ENCODE data around the gene SMARCAD1. TPM values are rescaled to one million over a fixed set of nuclear protein-coding genes. Genes with fewer than 3 reads are reported as not detected.
A peak's percentile ranks its signal among the peaks of the same experiment; 100 is the strongest.

Gene SMARCAD1
- total and polyA plus RNA-seq, 5 experiments from 2014 or later, result 9.8 to 33.0 (median 11.4) TPM

DNA sequence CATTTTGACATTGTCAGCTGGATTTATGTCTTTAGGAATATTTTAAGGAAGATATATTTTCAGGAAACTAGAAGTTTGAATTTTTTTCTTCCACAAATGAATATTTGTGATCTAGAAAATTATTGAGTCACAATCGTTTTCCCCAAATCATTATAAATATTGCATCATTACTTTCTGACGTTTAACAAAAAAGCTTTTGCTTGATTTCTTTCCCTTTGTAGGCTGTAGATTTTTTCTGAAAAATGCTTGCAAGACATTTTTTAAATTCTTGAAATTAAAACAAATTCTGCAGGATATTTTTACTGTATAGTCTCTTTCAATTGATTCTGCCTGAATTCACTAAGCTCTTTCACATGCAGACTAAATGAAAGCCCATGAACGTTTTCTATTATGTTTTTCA, 4.9 kb upstream of the SMARCAD1 start:
- Mint-ChIP-seq H3K36me3 (peaks cover 0 to 4% (median 0%) of the 10 kb centered on the region in 3 donors), H3K4me3 (no peak overlapping the region), H3K9me3 (peaks cover 0 to 18% (median 6%) of the 10 kb centered on the region in 9 donors), H3K4me1 (peaks cover 0 to 13% (median 8%) of the 10 kb centered on the region in 4 donors), H3K27ac (no peak overlapping the region), H3K27me3 (peaks cover 0 to 12% (median 6%) of the 10 kb centered on the region in 5 donors)
- POLR2A ChIA-PET, result no interaction called here
- ATAC-seq (no peak), DNase-seq (no peak)

DNA sequence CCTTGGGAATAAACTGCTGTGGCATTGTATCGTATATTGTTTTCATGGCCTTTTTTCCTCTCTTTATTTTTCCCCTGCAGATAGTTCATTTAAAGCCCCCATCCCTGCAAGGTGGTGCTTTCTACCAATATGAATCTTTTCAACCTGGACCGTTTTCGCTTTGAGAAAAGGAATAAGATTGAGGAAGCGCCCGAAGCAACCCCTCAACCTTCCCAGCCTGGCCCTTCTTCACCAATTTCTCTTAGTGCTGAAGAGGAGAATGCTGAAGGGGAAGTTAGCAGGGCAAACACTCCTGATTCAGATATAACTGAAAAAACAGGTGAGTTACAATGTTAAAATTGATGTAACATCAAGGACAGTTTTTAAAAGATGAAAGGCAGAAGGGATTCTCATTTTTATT, 601 bp downstream of the SMARCAD1 start:
- Mint-ChIP-seq H3K27ac (peak overlapping the region; percentile 98 to 100 (median 100)), H3K4me3 (peak overlapping the region; percentile 96 to 100 (median 99)), H3K4me1 (peaks cover 19 to 50% (median 45%) of the 10 kb centered on the region in 4 donors), H3K36me3 (peaks cover 6 to 37% (median 18%) of the 10 kb centered on the region in 3 donors), H3K27me3 (peaks cover 0 to 4% (median 2%) of the 10 kb centered on the region in 5 donors), H3K9me3 (peaks cover 0 to 3% (median 0%) of the 10 kb centered on the region in 9 donors)
- DNase-seq, result no peak
- ATAC-seq, result no peak
- POLR2A ChIA-PET, result no interaction called here

DNA sequence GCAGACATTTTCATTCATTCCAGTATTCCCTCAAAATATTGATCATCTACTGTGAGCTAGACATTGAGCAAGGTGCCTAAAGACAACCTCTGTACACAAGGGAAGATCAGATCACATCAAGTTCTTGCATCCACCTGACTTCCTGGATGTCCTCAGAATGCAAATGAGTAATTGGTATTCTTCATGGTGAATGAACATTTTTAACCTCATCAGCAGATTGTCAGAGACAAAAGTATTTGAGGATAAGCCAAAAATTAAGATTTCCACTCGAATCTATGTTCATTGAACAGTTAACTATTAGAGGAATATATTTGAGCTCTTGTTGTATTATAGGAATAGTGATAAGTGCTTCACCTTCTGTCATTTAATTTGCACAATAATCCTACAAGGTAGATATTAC, 1.3 kb downstream of the SMARCAD1 start:
- H3K36me3 Mint-ChIP-seq, result peaks cover 12 to 43% (median 25%) of the 10 kb centered on the region in 3 donors
- POLR2A ChIA-PET, result no interaction called here
- peaks cover 0 to 3% (median 0%) of the 10 kb centered on the region in 5 donors for H3K27me3 Mint-ChIP-seq
- no peaks in the 10 kb centered on the region for H3K9me3 Mint-ChIP-seq
- peak overlapping the region; percentile 96 to 100 (median 99) for H3K4me3 Mint-ChIP-seq
- H3K27ac Mint-ChIP-seq, result peak overlapping the region in 8 of 10 donors; percentile 46 to 100 (median 100)
- DNase-seq, result no peak
- peaks cover 23 to 55% (median 52%) of the 10 kb centered on the region in 4 donors for H3K4me1 Mint-ChIP-seq
- no peak for ATAC-seq

DNA sequence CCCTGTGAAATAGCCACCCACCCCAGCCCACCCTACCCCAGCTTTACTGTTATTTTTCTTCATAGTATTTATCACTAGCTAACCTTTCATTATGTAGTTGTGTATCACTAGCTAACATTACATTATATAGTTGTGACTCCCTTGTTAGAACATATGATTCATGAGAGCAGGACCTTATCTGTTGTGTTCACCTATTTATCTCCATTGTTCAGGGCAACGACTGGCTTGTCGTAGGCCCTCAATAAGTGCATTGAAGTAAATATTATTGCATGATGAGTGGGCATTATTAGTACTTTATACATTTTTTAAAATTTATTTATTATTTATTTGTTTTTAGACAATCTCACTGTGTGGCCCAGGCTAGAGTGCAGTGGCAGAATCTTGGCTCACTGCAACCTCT, 4.2 kb downstream of the SMARCAD1 start:
- Mint-ChIP-seq H3K36me3 (peaks cover 25 to 70% (median 48%) of the 10 kb centered on the region in 3 donors), H3K4me1 (peaks cover 30 to 75% (median 65%) of the 10 kb centered on the region in 4 donors), H3K27ac (no peak overlapping the region)

DNA sequence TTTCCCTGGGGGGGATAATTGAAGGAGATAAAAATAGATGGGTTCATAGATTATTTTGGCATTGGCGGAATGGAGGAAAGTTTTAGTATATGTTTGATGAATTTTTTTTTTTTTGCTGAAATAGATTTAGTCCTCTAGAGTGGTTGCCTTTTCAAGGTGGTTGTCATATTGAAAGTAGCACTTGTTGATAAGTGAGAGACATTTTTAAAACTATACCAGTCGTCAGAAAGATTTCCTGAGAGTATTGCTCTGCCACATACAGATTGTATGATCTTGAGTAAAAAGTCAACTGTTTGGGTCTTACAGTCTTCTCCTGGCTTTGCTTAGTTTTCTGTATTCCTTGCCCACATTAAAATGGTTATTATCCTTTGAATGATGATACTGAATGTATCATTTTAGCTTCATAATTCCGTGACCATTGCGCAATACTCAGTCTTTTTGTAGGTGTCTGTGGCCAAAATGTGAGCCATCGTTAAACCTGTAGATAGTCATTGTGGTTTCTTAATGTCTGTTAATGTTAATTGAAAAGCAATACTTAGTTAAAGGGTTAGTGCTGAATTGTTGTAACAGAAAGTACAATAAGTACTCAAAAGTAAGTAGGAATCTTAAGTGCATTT, 7.1 kb downstream of the SMARCAD1 start:
- POLR2A ChIA-PET, result no interaction called here
- peak overlapping the region in 1 of 10 donors; percentile 18 for H3K4me3 Mint-ChIP-seq
- DNase-seq (no peak), ATAC-seq (no peak)
- H3K4me1 Mint-ChIP-seq, result peaks cover 21 to 61% (median 55%) of the 10 kb centered on the region in 4 donors
- no peaks in the 10 kb centered on the region for H3K27me3 Mint-ChIP-seq
- no peaks in the 10 kb centered on the region for H3K9me3 Mint-ChIP-seq
- peak overlapping the region in 4 of 10 donors; percentile 17 to 49 (median 32) for H3K27ac Mint-ChIP-seq
- H3K36me3 Mint-ChIP-seq, result peaks cover 28 to 84% (median 56%) of the 10 kb centered on the region in 3 donors

More for the DNA sequence above, 4.2 kb downstream of the SMARCAD1 start:
- DNase-seq (no peak), ATAC-seq (no peak)
- Mint-ChIP-seq H3K27me3 (peaks cover 0 to 3% (median 0%) of the 10 kb centered on the region in 5 donors), H3K4me3 (peak overlapping the region in 1 of 10 donors; percentile 21), H3K9me3 (no peaks in the 10 kb centered on the region)
- POLR2A ChIA-PET, result no interaction called here

DNA sequence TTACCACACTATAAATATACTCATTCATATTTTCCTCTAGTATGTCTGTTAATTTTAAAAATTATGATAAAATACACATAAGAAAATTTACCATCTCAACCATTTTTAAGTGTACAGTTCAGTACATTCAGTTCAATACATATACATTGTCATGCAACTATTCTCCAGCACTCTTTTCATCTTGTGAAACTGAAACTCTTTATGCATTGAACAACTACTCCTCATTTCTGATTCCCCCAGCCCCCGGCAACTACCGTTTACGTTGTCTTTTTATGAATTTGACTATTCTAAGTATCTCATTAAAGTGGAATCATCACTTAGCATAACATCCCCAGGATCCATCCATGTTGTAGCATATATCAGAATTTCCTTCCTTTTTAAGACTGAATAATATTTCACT, 8.7 kb downstream of the SMARCAD1 start:
- H3K4me3 Mint-ChIP-seq, result no peak overlapping the region
- H3K9me3 Mint-ChIP-seq, result no peaks in the 10 kb centered on the region
- H3K27ac Mint-ChIP-seq, result no peak overlapping the region
- POLR2A ChIA-PET, result no interaction called here
- H3K27me3 Mint-ChIP-seq, result no peaks in the 10 kb centered on the region
- H3K4me1 Mint-ChIP-seq, result peaks cover 18 to 55% (median 46%) of the 10 kb centered on the region in 4 donors
- DNase-seq, result no peak
- no peak for ATAC-seq
- peaks cover 28 to 81% (median 54%) of the 10 kb centered on the region in 3 donors for H3K36me3 Mint-ChIP-seq

DNA sequence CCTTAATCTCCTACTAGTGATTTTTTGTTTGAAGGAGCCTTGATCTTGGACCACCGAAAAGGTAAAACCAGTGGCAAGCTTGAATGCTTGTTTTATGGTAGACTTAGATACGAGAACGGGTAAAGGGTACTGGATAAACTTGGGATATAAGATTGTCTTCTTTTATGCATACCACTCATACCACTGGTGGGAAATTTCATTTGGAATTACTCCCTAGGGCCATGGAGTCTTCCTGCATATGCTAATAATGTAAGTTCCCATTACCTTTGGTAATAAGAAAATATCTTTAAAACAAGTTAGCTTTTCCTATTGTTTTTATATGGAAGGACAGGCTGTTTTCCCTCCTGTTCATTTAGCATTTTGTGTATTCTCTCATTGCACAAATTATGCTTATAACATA, 11.7 kb downstream of the SMARCAD1 start:
- DNase-seq (no peak), ATAC-seq (no peak)
- peaks cover 10 to 45% (median 37%) of the 10 kb centered on the region in 4 donors for H3K4me1 Mint-ChIP-seq
- POLR2A ChIA-PET, result no interaction called here
- no peak overlapping the region for H3K4me3 Mint-ChIP-seq
- peaks cover 15 to 64% (median 35%) of the 10 kb centered on the region in 3 donors for H3K36me3 Mint-ChIP-seq
- no peak overlapping the region for H3K27ac Mint-ChIP-seq
- H3K9me3 Mint-ChIP-seq, result no peaks in the 10 kb centered on the region
- no peaks in the 10 kb centered on the region for H3K27me3 Mint-ChIP-seq

DNA sequence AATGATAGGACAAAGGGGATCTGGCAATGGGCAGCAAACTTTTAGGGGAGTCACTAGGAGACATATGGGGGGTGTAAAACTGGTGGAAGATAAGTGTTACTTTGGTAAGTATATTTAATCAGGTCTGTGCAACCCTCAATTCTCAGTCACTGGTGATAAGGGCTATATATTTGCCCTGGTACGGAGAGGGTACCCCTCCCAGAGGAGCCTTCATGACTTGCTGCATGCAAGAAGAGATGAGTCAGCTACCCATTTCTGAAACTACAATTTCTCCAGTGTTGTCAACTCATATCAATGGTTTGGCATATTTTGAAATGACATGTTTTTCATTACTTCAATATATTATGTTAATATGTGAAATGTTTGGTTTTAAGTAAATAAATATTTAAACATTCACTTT, 14.3 kb downstream of the SMARCAD1 start:
- peaks cover 3 to 63% (median 24%) of the 10 kb centered on the region in 3 donors for H3K36me3 Mint-ChIP-seq
- ATAC-seq (no peak), DNase-seq (no peak)
- peaks cover 11 to 43% (median 23%) of the 10 kb centered on the region in 4 donors for H3K4me1 Mint-ChIP-seq
- H3K27ac Mint-ChIP-seq, result peak overlapping the region in 1 of 10 donors; percentile 20
- H3K4me3 Mint-ChIP-seq, result no peak overlapping the region
- H3K9me3 Mint-ChIP-seq, result no peaks in the 10 kb centered on the region
- no peaks in the 10 kb centered on the region for H3K27me3 Mint-ChIP-seq
- POLR2A ChIA-PET, result no interaction called here

DNA sequence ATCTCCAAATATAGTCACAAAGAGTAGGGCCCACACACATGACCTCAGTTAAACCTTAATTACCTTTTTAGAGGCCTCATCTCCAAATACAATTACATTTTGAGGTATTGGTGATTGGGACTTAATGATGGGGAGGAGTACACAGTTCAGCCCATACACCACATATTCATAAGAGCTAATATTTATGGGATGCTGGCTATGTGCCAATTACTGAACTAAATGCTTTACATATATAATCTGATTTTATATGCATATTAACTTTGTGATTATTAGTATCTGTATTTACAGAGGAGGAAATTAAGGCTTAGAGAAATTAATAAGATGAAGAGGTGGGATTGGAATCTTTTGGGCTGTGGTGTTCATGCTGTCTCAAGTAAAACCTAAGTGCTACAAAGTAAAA, 17.8 kb downstream of the SMARCAD1 start:
- ATAC-seq (no peak), DNase-seq (no peak)
- Mint-ChIP-seq H3K4me1 (peaks cover 14 to 41% (median 23%) of the 10 kb centered on the region in 4 donors), H3K27ac (peak overlapping the region in 3 of 10 donors; percentile 14 to 73 (median 25)), H3K36me3 (peaks cover 0 to 66% (median 12%) of the 10 kb centered on the region in 3 donors), H3K9me3 (no peaks in the 10 kb centered on the region), H3K27me3 (no peaks in the 10 kb centered on the region), H3K4me3 (no peak overlapping the region)
- POLR2A ChIA-PET, result no interaction called here

DNA sequence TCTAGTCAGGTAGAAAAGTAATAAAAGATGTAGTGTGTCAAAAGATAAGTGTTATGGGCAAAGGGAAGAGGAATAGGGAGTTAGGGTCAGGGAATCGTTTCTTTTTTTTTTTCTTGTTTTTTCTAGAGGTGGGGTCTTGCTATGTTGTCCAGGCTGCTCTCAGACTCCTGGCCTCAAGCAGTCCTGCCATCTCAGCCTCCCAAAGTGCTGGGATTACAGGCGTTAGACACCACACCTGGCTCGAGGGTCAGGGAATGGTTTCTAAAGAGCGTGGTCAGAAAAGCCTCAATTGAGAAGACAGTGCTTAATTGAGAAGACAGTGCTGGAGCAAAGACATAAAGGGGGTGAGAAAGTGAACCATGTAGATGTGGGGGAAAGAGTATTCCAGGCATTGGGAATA, 19.1 kb downstream of the SMARCAD1 start:
- Mint-ChIP-seq H3K4me1 (peaks cover 12 to 36% (median 24%) of the 10 kb centered on the region in 4 donors), H3K36me3 (peaks cover 0 to 71% (median 9%) of the 10 kb centered on the region in 3 donors)

DNA sequence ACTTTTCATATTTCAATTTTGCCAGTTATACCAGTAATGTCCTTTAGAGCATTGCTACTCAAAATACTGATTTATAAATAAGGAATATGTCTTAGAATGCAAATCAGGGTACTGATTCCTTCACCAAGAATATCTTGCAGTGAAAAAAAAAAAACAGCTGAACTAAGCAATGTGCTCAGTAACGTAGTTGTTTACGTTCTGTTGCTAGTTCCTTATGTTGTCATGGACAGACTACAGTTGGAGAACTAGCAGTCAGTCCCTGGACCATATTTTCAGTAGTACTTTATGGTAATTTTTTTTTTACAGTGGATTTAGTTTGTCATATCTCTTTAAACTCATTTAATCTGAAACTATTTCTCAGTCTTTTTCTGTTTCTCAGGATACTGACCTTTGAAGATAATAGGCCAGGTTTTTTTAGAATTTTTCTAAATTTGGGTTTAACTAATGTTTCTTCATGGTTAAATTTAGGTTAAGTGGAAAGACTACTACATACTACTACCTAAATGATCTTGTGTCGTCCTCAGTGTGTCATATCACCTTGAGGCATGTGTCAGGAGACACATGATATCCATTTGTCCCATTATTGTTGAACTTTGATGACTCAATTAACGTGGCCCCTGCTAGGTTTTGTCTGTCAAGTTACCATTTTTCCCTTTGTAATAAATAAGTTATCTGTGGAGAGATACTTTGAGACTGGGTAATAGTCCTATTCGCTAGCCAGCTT, 21.0 kb downstream of the SMARCAD1 start:
- no peaks in the 10 kb centered on the region for H3K27me3 Mint-ChIP-seq
- H3K9me3 Mint-ChIP-seq, result no peaks in the 10 kb centered on the region
- peaks cover 0 to 86% (median 11%) of the 10 kb centered on the region in 3 donors for H3K36me3 Mint-ChIP-seq
- DNase-seq (no peak), ATAC-seq (no peak)
- peaks cover 12 to 34% (median 23%) of the 10 kb centered on the region in 4 donors for H3K4me1 Mint-ChIP-seq
- no peak overlapping the region for H3K27ac Mint-ChIP-seq
- POLR2A ChIA-PET, result no interaction called here
- no peak overlapping the region for H3K4me3 Mint-ChIP-seq

More for the DNA sequence above, 19.1 kb downstream of the SMARCAD1 start:
- DNase-seq (no peak), ATAC-seq (no peak)
- Mint-ChIP-seq H3K27me3 (no peaks in the 10 kb centered on the region), H3K4me3 (no peak overlapping the region), H3K27ac (peak overlapping the region in 3 of 10 donors; percentile 11 to 74 (median 32)), H3K9me3 (no peaks in the 10 kb centered on the region)
- POLR2A ChIA-PET, result no interaction called here

DNA sequence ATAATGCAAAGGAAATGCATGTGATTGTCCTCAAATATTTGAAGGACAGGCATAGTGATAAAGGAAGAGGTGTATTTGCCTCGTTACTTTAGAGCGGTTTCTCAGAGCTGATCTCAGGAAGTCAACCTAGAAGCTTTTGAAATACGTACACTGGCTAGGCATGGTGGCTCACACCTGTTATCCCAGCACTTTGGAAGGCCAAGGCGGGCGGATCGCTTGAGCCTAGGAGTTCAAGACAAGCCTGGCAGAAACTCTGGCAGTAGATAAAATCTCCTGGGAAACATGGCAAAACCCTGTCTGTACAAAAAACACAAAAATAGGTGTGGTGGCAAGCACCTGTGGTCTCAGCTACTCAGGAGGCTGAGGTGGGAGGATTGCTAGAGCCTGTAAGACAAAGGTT, 24.9 kb downstream of the SMARCAD1 start:
- POLR2A ChIA-PET, result no interaction called here
- Mint-ChIP-seq H3K36me3 (peaks cover 0 to 88% (median 6%) of the 10 kb centered on the region in 3 donors), H3K9me3 (no peaks in the 10 kb centered on the region), H3K27me3 (no peaks in the 10 kb centered on the region), H3K4me1 (peaks cover 2 to 9% (median 7%) of the 10 kb centered on the region in 4 donors), H3K4me3 (no peak overlapping the region), H3K27ac (no peak overlapping the region)
- ATAC-seq (no peak), DNase-seq (no peak)

DNA sequence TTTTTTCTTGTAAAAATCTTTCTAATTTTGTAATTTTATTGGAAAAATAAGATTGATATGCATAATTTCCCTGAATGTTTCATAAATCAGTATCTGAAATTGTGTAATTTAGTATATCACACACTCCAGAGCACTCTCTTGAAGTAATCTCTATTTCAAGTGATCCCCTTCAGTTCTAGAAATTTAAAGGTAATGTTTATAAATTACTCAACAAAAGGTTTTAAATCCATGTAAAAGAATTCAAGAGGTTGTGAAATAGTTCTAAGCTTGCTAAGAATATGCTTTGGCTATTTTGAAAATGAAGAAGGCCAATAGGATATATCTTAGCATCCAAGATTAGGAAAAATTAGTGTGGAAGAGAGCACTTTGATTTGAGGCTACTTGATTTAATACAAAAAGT, 28.2 kb downstream of the SMARCAD1 start:
- Mint-ChIP-seq H3K27me3 (no peaks in the 10 kb centered on the region), H3K4me3 (no peak overlapping the region), H3K36me3 (peaks cover 0 to 85% (median 17%) of the 10 kb centered on the region in 3 donors), H3K9me3 (no peaks in the 10 kb centered on the region), H3K27ac (peak overlapping the region in 1 of 10 donors; percentile 14), H3K4me1 (peaks cover 0 to 6% (median 2%) of the 10 kb centered on the region in 4 donors)
- DNase-seq (no peak), ATAC-seq (no peak)
- POLR2A ChIA-PET, result no interaction called here
